H7 (cell line): ENCODE data around the gene RASGRP4. TPM values are rescaled to one million over a fixed set of nuclear protein-coding genes. Genes with fewer than 3 reads are reported as not detected.
A peak's percentile ranks its signal among the peaks of the same experiment; 100 is the strongest.
"Not testable (repeated sequence)": the region's sequence is repeated elsewhere in the genome, so short reads cannot be mapped to it uniquely, and the experiment has no call there.

ENCODE experiments used
- DNase-seq: peaks from one replicate; pipeline ENCODE4 v3.0.0; 2012
- H3K27me3 ChIP-seq: 2 replicates; pipeline ENCODE4 v1.6.0; 2011; ENCODE audit warnings: mild to moderate bottlenecking, low read length; ENCODE audit not compliant: control insufficient read depth, insufficient read depth
- H3K36me3 ChIP-seq: replicated peaks from 2 replicates; pipeline ENCODE4 v1.5.1; 2011; ENCODE audit warnings: low read length; ENCODE audit not compliant: control insufficient read depth, insufficient read depth
- H3K4me3 ChIP-seq: 2 replicates; pipeline ENCODE4 v1.5.1; 2011; ENCODE audit warnings: low read depth, mild to moderate bottlenecking, control low read depth, low read length, moderate library complexity; ENCODE audit not compliant: insufficient read depth
- total RNA-seq: library from RNA; depleted of rRNA; stranded (reverse); fragments of >200 nt; shearing (Covaris generic); gene quantifications from 2 replicates; pipeline ENCODE4 v1.2.3, GENCODE V29; 2014; rRNA removed

RASGRP4 gene
- total RNA-seq, 1 experiment from 2014 or later, result 1.2 TPM

GRCh38 chr19:38370299-38370698, 55.7 kb downstream of the RASGRP4 start:
- H3K4me3 ChIP-seq, result no peak overlapping the region
- no peak for DNase-seq

DNA sequence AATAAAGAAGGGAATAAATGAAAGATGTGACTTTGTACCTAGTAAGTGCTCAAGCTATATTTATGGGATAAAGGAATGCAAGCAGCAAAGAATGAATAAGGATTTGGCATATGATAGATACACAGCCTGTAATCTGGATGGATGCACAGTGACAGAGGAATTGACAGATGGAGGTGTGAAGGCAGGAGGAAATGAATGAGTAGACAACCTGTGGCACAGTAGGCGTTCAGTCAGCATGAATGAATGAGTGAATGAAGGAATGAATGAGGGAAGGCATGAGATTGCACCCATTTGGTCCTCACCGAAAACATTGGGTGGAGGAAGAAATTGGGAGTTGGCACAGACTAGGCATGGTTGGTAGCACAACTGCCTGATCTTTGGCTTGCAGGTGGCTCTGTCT, 56.4 kb downstream of the RASGRP4 start:
- H3K27me3 ChIP-seq, result no peaks in the 10 kb centered on the region; the same call in 1 of the 2 replicates
- no peak overlapping the region for H3K4me3 ChIP-seq
- no peaks in the 10 kb centered on the region for H3K36me3 ChIP-seq
- DNase-seq, result no peak

More at GRCh38 chr19:38370299-38370698, 55.7 kb downstream of the RASGRP4 start:
- no peaks in the 10 kb centered on the region; the same call in 1 of the 2 replicates for H3K27me3 ChIP-seq
- H3K36me3 ChIP-seq, result no peaks in the 10 kb centered on the region

DNA sequence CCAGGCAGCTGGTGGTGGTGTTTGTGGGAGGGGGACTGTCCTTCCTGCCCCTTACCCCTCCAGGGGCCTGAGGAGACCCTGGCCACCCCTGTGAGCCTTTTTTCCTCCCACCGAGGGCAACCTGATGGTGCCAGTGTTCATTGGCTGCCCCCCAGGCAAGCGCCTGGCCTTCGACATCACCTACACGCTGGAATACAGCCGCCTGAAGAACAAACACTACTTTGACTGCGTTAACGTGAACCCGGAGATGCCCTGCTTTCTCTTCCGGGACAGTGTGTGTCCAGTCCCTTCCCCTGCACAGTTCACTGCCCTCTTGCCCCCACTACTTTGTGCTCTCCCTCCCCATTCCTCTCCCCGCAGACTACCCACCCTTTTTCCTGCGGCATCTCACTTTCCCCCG, 59.0 kb downstream of the RASGRP4 start:
- H3K27me3 ChIP-seq, result no peaks in the 10 kb centered on the region; the same call in 1 of the 2 replicates
- no peak overlapping the region for H3K4me3 ChIP-seq
- no peak for DNase-seq
- no peaks in the 10 kb centered on the region for H3K36me3 ChIP-seq

DNA sequence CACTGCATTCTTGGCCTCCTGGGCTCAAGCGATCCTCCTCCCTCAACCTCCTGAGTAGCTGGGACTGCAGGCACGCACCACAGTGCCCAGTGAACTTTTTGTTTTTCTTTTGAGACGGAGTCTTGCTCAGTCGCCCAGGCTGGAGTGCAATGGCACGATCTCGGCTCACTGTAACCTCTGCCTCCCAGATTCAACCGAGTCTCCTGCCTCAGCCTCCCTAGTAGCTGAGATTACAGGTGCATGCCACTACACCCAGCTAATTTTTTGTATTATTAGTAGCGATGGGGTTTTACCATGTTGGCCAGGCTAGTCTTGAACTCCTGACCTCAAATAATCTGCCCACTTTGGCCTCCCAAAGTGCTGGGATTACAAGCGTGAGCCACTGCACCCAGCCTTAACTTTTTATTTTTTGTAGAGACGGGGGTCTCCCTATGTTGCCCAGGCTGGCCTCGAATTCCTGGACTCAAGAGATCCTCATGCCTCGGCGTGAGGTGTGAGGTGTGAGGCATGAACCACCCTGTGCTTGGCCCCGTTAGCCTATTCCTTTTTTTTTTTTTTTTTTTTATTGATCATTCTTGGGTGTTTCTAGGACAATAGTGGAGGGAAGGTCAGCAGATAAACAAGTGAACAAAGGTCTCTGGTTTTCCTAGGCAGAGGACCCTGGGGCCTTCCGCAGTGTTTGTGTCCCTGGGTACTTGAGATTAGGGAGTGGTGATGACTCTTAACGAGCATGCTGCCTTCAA, 62.9 kb downstream of the RASGRP4 start:
- peaks cover 31% of the 10 kb centered on the region for H3K27me3 ChIP-seq
- not testable (repeated sequence) for H3K36me3 ChIP-seq, DNase-seq
- peak overlapping the region; percentile 67 for H3K4me3 ChIP-seq

DNA sequence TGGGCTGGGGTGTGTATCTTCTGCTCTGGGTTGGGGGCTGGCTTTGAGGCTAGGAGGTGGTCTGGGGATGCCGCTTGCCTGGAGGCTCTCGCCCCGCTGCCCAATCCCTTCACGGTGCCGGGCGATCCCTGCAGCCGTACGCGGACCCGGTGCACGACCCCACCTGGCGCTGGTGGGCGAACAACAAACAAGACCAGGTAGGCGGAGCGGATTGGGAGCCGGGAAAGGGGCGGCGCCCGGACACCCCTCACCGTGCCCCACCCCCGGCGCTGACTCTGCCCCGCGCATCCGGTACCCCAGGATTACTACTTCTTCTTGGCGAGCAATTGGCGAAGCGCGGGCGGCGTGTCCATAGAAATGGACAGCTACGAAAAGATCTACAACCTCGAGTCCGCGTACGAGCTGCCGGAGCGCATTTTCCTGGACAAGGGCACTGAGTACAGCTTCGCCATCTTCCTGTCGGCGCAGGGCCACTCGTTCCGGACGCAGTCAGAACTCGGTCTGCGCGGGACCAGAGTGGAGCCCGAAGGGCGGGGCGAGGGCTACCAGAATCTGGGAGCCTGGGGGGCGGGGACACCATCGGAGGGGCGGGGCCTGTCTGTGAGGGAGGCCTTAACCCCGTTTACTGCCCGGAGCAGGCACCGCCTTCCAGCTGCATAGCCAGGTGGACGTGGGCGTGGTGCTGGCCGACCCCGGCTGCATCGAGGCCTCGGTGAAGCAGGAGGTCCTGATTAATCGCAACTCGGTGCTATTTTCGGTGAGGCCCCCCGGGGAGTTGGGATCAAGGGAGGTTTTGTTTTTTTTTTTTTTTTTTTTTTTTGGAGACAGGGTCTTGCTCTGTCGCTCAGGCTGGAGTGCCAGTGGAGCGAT, 63.7 kb downstream of the RASGRP4 start:
- peak; percentile 97 for DNase-seq
- peaks cover 32% of the 10 kb centered on the region for H3K27me3 ChIP-seq
- H3K4me3 ChIP-seq, result peak overlapping the region; percentile 67
- H3K36me3 ChIP-seq, result no peaks in the 10 kb centered on the region

GRCh38 chr19:38361633-38362075, 64.4 kb downstream of the RASGRP4 start:
- Histone ChIP-seq H3K36me3 (no peaks in the 10 kb centered on the region), H3K4me3 (peak overlapping the region; percentile 67), H3K27me3 (peaks cover 32% of the 10 kb centered on the region)
- DNase-seq, result peak; percentile 99

GRCh38 chr19:38360839-38361631, 65.0 kb downstream of the RASGRP4 start:
- Histone ChIP-seq H3K36me3 (no peaks in the 10 kb centered on the region), H3K27me3 (peaks cover 35% of the 10 kb centered on the region), H3K4me3 (peak overlapping the region; percentile 67)
- DNase-seq, result no peak

- no peak for DNase-seq
- H3K4me3 ChIP-seq, result no peak overlapping the region
- H3K36me3 ChIP-seq, result no peaks in the 10 kb centered on the region
- H3K27me3 ChIP-seq, result peaks cover 35% of the 10 kb centered on the region
These were observed 65.7 kb downstream of the RASGRP4 start for GRCh38 chr19:38360351-38360750.

DNA sequence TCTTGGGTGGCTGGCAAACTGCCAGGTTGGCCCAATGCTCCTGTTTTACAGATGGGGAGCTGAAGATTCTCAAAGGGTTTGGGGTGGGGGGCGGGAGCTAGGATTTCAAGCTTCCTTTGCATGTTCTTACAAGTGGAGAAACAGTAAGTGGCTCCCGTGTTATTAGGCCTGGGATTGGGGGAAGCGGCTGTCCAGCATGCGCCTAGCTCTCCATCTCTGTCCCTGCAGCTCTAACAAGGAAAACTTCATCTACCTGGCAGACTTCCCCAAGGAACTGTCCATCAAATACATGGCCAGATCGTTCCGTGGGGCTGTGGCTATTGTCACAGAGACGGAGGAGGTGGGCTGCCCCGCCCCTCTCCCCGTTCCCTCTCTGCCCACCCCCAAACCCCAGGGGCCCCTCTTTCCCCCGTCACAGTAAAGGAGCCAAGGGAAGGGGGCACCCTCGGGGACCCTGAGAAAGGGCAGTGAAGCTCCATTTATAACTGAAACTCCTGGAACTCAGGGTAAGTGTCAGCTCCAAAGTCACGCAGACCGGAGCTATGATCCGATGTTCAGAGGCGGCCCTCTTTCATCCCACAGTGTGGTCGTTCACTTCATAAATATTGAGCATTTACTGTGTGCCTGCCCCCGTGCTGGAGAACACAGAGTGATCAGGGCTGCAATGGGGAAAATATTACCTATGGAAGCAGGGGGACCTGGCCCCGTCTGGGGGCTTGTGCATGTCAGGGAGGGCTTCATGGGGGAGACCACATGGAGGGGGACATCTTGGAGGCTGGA, 66.6 kb downstream of the RASGRP4 start:
- H3K4me3 ChIP-seq, result no peak overlapping the region
- H3K36me3 ChIP-seq, result no peaks in the 10 kb centered on the region
- peaks cover 35% of the 10 kb centered on the region for H3K27me3 ChIP-seq
- DNase-seq, result no peak

Other genes with a start within 250 kb of the RASGRP4 start
- 3.0 and 5.5 TPM in 2 replicates for gene DPF1, start 202.0 kb downstream of the RASGRP4 start, total RNA-seq
- gene PPP1R14A, start 169.8 kb downstream of the RASGRP4 start, total RNA-seq, result 3.5 and 3.7 TPM in 2 replicates
- gene SPINT2, start 161.6 kb downstream of the RASGRP4 start, total RNA-seq, result 143 and 153 TPM in 2 replicates
- 5.1 and 11.1 TPM in 2 replicates for gene C19orf33, start 122.0 kb downstream of the RASGRP4 start, total RNA-seq
- gene YIF1B, start 110.3 kb downstream of the RASGRP4 start, total RNA-seq, result 114 and 147 TPM in 2 replicates
- gene KCNK6, start 106.4 kb downstream of the RASGRP4 start, total RNA-seq, result 1.9 and 3.3 TPM in 2 replicates
- 0.03 and 0.85 TPM in 2 replicates for gene CATSPERG, start 90.4 kb downstream of the RASGRP4 start, total RNA-seq
- 229 and 270 TPM in 2 replicates for gene PSMD8, start 51.6 kb downstream of the RASGRP4 start, total RNA-seq
- gene GGN, start 38.2 kb downstream of the RASGRP4 start, total RNA-seq, result 0.11 and 0.21 TPM in 2 replicates
- 1.6 and 4.2 TPM in 2 replicates for gene SPRED3, start 37.5 kb downstream of the RASGRP4 start, total RNA-seq
- gene FAM98C, start 23.1 kb downstream of the RASGRP4 start, total RNA-seq, result 4.6 and 6.4 TPM in 2 replicates
- 17.9 and 25.5 TPM in 2 replicates for gene RYR1, start 7.5 kb upstream of the RASGRP4 start, total RNA-seq
- gene MAP4K1, start 191.7 kb upstream of the RASGRP4 start, total RNA-seq, result 8.2 and 13.7 TPM in 2 replicates
- gene EIF3K, start 193.0 kb upstream of the RASGRP4 start, total RNA-seq, result 408 and 422 TPM in 2 replicates
- 163 and 226 TPM in 2 replicates for gene ACTN4, start 221.4 kb upstream of the RASGRP4 start, total RNA-seq